Measurements from ENCODE around the gene F11. TPM values are rescaled to one million over a fixed set of nuclear protein-coding genes. Genes with fewer than 3 reads are reported as not detected.
"Not testable (repeated sequence)": the region's sequence is repeated elsewhere in the genome, so short reads cannot be mapped to it uniquely, and the experiment has no call there.

Gene F11
- total RNA-seq, 1 donor from 2014 or later = 0.52 TPM

DNA sequence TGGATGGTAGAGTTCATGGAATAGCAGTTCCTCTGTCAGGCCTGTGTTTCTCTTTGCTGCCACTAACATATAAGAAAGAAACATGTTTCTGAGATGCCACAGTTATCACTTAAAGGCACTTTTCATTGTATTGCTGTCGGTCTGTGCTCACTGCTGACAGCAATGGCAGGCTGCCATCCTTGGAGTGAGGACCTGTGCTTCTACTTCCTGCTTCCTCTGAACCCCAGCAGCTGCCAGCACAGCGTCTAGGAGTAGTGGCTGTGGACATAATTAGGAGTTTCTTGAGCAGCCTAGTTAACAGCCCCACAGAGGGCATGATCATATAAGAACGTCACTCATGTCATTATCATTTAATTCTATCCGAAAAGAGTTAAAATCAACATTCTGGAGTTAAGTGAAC is 30.5 kb downstream of the F11 start:
- DNase-seq = no peak
- intact Hi-C loops (cut with micrococcal nuclease) = loop anchor here (5.0 kb wide), 1 partner anchor 291 kb away; no protein-coding TSS in a partner anchor
- no peak for ATAC-seq

DNA sequence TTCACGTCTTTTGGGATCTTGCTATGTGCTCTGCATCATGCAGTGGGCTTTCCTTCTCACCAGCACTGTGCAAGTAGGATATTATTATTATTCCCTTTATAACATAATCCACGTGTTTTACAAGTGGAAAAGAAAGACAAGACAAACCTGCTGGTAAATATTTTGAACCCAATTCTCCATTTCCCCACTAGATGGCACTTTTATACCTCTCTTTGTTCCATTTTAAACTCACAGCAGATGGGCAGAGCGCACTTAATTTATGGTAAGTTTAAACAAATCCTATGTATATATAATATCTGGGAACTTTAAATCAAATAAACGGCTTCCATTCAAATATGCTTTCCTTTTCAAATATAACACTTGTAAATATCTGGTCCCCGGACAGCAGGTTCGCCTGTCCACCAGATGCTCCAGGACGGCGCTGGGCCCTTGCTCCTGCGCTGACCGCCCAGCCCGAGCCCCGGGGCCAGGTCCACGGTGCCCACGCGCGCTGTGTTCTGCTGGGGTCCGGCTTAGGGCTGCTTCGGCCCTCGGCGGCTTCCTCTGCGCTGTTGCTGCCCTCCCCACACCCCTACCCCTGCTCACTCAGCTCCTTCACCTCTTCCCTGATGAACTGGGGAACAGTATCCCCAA is 31.1 kb downstream of the F11 start:
- ATAC-seq (no peak), DNase-seq (no peak)
- intact Hi-C loops (cut with micrococcal nuclease) = loop anchor here (5.0 kb wide), 1 partner anchor 290 kb away; no protein-coding TSS in a partner anchor

DNA sequence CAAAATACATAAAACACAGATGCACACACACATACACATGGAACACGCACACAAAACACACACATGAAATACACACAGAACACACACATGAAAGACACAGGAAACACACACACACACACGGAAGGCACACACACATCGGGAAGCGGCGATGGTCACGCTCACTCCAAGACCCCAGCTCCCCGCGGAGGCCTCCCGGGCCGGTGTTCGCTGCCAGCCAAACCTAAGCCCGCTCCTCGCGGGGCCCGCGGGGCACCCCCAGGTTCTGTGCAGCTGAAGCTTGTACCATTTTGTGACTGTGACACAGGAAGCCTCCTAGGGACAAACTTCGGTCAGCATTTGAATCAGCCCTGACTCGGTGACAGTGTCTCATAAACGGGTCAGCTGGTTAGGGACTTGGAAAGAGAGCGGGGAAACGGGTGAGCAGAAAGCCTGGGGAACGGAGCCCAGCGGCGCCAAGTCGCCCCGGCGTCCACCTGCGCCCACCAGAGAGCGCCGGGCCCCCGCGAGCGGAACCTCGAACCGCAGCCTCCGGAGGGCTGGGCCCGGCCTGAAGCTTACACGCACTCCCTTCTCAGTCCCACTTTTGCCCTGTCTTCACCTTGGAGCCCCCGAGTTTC is 32.1 kb downstream of the F11 start:
- intact Hi-C loops (cut with micrococcal nuclease) = loop anchor here (5.0 kb wide), 1 partner anchor 289 kb away; no protein-coding TSS in a partner anchor
- no peak for ATAC-seq

DNA sequence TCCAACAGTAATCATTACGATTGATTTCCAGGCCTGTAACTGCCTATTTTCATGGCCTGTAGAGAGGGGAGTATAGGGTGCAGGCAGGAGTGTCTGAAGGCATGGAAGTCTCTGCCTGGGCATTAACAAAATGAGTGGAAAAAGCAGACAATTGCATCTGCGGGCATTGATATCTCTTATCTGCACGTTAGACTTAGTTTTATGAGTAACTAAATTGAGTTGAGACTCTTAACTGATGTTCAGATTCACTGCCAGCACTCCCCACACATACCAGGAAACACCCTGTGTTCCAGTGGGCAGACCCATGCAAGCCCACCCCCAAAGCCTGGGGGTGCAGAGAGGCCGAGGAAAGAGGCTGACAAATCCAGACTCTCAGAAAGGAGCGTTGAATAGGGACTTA is 33.3 kb downstream of the F11 start:
- intact Hi-C loops (cut with micrococcal nuclease) = loop anchor here (5.0 kb wide), 1 partner anchor 288 kb away; no protein-coding TSS in a partner anchor
- ATAC-seq (no peak), DNase-seq (no peak)

More for the DNA sequence above, 32.1 kb downstream of the F11 start:
- no peak for DNase-seq

DNA sequence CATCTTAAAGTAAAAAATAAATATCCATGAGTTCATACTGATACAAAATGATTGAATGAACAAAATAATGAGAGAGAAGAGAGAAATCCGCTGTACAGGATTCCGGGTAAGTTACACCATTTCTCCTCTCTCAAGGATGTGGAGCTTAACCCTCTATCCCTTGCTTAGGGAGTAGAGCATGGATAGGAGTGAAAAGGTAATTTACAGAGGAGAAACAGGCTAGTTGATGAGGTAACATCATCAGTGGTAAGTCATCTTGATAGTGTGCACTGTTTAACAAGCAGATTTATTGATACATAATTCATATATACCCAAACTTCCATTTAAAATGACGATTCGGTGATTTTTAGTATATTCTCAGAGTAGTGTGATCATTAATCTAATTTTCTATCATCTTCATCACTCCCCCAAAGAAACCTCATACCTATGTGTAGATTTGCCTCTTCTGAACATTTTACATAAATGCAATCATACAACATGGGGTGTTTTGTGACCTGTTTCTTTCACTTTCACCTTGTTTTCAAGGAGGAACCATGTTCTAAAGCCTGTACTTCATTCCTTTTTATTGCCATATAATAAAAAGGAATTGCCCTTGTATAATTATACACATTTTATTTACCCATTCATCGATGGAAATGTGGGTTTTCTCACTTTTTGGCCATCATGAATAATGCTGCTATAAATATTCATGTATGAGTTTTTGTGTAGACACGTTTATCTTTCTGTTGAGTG is 34.8 kb downstream of the F11 start:
- intact Hi-C loops (cut with micrococcal nuclease) = no loop called here
- no peak for ATAC-seq

DNA sequence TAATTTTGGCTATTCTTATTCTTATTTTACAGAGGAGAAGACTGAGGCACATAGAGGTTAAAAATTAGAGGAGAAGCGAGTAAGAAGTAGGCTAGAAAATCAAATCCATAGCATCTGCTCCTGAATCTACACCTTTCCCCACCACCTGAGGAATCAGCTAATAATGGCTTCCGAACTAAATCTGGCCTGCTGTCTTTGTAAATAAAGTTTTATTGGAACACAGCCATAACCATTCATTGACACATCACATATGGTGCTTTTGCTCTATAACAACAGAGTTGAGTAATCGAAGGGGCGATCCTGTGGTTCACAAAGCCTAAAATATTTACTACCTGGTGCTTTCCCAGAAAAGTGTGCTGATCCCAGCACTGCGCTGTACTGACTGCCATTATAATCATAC is 38.2 kb downstream of the F11 start:
- ATAC-seq (no peak), DNase-seq (no peak)
- intact Hi-C loops (cut with micrococcal nuclease) = no loop called here

More for the DNA sequence above, 34.8 kb downstream of the F11 start:
- DNase-seq = no peak

DNA sequence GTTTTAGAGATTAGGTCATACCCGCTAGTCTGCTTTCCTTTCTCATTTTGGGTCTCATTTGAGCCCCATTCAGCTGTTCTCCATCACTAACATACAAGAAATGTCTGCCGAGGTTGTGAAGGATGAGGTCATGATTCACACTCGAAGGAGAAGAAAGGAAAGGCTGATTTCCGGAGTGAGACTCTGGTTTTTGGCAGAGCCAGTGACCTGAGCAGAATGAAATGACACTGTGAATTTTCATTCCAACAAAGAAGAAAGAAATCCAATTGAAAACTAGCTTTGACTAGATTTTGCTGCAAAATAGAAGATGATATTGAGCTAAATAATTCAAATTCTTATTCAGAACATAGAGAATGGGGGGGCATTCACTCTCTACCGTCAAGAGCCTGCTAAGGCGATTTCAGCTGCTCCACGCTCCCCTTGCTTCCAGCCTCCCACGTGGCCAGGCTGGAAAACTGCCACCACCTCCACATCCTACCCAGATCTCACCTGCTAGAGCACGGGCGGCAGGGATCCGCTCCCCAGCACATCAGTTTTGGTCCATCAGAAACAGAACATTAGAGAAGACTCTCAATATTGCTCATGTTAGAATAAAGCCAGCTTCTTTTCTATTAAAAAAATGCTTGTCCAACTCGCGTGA is 39.0 kb downstream of the F11 start:
- ATAC-seq = no peak

DNA sequence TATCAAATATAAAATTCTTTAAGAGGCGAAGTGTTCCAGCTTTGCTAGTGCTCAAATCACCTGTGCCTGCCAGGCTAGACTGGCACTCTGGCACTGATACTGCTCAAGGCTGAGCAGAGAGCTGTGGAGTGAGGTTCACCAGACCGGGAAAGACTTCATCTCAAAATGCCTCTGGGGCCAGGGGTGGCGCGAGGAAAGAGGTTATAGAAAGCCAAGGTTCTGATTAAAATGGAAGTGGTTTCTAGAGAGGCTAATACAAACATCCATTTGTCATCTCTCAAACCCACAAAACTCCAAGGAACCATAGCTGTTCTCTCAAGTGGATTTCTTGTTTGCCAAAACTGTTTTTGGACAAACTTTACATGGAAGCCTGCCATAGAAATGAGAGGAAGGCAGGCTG is 41.5 kb downstream of the F11 start:
- DNase-seq (no peak), ATAC-seq (peak; percentile 76)
- intact Hi-C loops (cut with micrococcal nuclease) = no loop called here

More for the DNA sequence above, 39.0 kb downstream of the F11 start:
- intact Hi-C loops (cut with micrococcal nuclease) = no loop called here
- DNase-seq = no peak

DNA sequence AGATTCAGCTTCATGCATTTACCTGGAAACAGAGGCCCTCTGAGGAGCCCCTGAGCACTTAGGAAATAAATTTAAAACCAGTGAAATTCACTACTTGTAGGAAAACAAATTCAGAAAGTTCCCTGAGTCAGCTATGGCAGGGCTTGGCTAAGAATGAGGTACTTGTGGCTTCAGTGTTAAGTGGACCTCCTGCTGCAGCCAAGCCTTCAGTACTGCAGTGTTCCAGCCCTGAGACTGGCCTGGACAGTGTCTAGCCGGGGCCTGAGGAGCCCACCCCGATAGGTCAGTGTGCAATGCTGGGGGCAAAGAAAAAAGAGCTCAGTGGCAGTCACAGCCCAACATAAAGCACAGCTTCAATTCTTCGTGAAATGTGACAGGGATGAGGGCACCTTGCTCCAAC is 41.9 kb downstream of the F11 start:
- ATAC-seq = peak; percentile 76
- intact Hi-C loops (cut with micrococcal nuclease) = no loop called here
- no peak for DNase-seq

DNA sequence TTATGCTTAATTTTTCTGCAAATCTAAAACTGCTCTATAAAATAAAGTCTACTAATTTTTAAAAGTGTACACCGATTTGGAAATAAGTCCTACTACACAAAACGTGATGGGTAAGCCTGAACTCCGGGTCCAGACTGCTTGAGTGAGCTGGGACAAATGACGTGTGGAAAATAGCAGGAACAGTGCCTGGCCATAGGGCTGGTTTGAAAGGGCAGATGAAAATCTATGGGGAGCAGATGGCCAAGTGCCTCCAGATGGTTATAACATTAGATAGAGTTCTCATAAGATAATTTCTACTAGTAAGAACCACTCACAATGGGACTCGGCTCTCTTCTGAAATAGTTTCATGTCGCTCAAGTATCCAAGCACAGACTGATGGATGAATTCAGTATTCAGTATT is 52.5 kb downstream of the F11 start:
- intact Hi-C loops (cut with micrococcal nuclease) = no loop called here
- ATAC-seq = no peak

DNA sequence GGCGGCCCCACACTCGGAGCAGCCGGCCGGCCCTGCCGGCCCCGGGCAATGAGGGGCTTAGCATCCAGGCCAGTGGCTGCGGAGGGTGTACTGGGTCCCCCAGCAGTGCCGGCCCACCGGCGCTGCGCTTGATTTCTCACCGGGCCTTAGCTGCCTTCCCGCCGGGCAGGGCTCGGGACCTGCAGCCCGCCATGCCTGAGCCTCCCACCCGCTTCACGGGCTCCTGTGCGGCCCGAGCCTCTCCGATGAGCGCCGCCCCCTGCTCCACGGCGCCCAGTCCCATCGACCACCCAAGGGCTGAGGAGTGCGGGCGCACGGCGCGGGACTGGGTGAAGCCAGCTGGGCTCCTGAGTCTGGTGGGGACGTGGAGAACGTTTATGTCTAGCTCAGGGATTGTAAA is 58.7 kb downstream of the F11 start:
- DNase-seq; ATAC-seq; intact Hi-C loops (cut with micrococcal nuclease): not testable (repeated sequence)

More for the DNA sequence above, 52.5 kb downstream of the F11 start:
- no peak for DNase-seq

DNA sequence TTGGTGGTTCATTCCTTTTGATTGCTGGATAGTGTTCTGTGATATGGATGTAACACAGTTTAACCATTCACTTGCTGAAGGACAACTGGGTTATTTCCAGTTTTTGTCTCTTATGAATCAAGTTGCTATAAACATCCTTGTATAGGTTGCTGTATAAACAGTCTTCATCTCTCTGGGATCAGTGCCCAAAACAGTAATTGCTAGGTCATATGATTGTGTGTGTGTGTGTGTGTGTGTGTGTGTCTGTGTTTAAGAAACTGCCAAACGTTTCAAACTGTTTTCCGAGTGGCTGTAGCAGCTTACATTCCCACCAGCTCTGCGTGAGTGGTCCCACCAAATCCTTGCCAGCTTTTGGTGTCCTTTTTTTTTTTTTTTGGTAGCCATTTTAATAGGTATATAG is 60.4 kb downstream of the F11 start:
- ATAC-seq = no peak
- DNase-seq = no peak
- intact Hi-C loops (cut with micrococcal nuclease) = no loop called here

DNA sequence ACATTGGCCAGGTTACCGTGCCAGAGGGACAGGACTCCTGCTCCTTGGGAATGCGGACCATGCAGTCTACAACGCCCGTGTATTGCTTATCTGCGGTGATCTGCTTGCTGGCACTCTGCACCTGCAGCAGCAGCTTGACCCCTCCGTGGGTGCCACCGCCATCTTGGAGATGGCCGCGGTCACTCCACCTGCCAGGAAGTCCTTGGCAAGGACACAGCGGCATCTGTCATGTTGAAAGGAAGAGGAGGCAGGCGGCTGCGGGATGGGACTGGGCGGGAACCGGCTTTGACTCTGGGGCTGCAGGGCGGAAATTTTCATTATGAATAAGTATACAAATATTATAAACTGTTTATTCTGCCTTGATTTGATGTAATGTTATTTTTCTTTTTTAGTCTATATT is 63.4 kb downstream of the F11 start:
- intact Hi-C loops (cut with micrococcal nuclease) = no loop called here
- DNase-seq (no peak), ATAC-seq (no peak)

DNA sequence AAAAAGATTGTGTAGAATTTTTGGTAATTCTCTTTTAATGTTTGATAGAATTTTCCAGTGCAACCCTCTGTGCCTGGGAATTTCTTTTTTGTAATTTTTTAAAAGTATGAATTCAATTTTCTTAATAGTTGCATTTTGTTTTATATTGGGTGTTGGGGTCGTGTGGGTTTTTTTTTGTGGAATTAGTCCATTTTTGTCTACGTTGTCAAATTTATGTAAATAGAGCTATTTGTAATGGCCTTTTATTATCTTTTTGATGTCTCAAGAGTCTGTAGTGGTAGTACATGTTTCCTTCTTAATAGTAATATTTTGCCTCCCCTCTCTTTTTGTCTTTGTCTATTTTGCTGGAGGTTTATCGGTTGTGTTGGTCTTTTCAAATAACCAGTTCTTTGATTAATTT is 64.4 kb downstream of the F11 start:
- no peak for ATAC-seq
- intact Hi-C loops (cut with micrococcal nuclease) = no loop called here

DNA sequence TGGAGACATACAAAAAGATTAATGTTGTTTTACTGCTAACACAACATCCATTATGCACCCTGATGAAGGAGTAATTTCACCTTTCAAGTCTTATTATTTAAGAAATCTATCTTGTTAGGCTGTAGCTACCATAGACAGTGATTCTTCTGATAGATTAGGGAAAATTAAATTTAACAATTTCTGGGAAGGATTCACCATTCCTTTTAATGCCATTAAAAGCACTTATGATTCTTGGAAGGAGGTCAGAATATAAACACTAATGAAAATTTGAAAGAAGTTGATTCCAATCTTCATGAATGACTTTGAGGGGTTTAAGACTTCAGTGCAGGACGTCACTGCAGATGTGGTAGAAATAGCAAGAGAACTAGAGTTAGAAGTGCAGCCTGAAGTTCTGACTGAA is 69.8 kb downstream of the F11 start:
- DNase-seq = no peak
- intact Hi-C loops (cut with micrococcal nuclease) = no loop called here
- no peak for ATAC-seq

More for the DNA sequence above, 64.4 kb downstream of the F11 start:
- DNase-seq = no peak

Other genes with a start within 250 kb of the F11 start
- 6.3 TPM for gene TLR3, start 197.0 kb upstream of the F11 start, total RNA-seq
- gene FAM149A, start 161.5 kb upstream of the F11 start, total RNA-seq = 12.8 TPM
- gene CYP4V2, start 74.6 kb upstream of the F11 start, total RNA-seq = 28.3 TPM
- 1.1 TPM for gene KLKB1, start 38.7 kb upstream of the F11 start, total RNA-seq

All from left ventricle myocardium superior (tissue), 1 donor.